ENCODE data around the gene HSF5. TPM values are rescaled to one million over a fixed set of nuclear protein-coding genes. Genes with fewer than 3 reads are reported as not detected.
"Not testable (repeated sequence)": the region's sequence is repeated elsewhere in the genome, so short reads cannot be mapped to it uniquely, and the experiment has no call there.

Gene HSF5
- total RNA-seq, 1 donor from 2014 or later: 0.09 TPM

- DNase-seq (ENCODE audit: low spot score): no peak
Measured at GRCh38 chr17:58516644-58517377, 28.6 kb upstream of the HSF5 start.

GRCh38 chr17:58515286-58515685, 27.1 kb upstream of the HSF5 start:
- DNase-seq (ENCODE audit: low spot score): no peak

- no peak for DNase-seq (ENCODE audit: low spot score)
Measured at GRCh38 chr17:58514770-58515157, 26.6 kb upstream of the HSF5 start.

- DNase-seq (ENCODE audit: low spot score): peak; percentile 80
Measured at GRCh38 chr17:58513965-58514769, 26.0 kb upstream of the HSF5 start, which contains the start of gene MTMR4. Gene MTMR4, minus strand, starts transcription at chr17:58514638. Its CDS starts 231 bp downstream, at chr17:58514407.

GRCh38 chr17:58513267-58513964, 25.2 kb upstream of the HSF5 start:
- DNase-seq (ENCODE audit: low spot score): no peak

GRCh38 chr17:58510075-58510474, 21.9 kb upstream of the HSF5 start:
- no peak for DNase-seq (ENCODE audit: low spot score)

GRCh38 chr17:58508341-58509067, 20.3 kb upstream of the HSF5 start:
- DNase-seq (ENCODE audit: low spot score): no peak

GRCh38 chr17:58507123-58507634, 19.0 kb upstream of the HSF5 start:
- no peak for DNase-seq (ENCODE audit: low spot score)

- DNase-seq (ENCODE audit: low spot score): no peak
Measured at GRCh38 chr17:58506354-58507080, 18.3 kb upstream of the HSF5 start.

GRCh38 chr17:58504826-58505351, 16.7 kb upstream of the HSF5 start:
- DNase-seq (ENCODE audit: low spot score): no peak

GRCh38 chr17:58503866-58504265, 15.7 kb upstream of the HSF5 start:
- no peak for DNase-seq (ENCODE audit: low spot score)

GRCh38 chr17:58503134-58503533, 14.9 kb upstream of the HSF5 start:
- DNase-seq (ENCODE audit: low spot score): not testable (repeated sequence)

- DNase-seq (ENCODE audit: low spot score): no peak
Measured at GRCh38 chr17:58501451-58501850, 13.2 kb upstream of the HSF5 start.

- no peak for DNase-seq (ENCODE audit: low spot score)
Measured at GRCh38 chr17:58498177-58498828, 10.1 kb upstream of the HSF5 start.

- DNase-seq (ENCODE audit: low spot score): no peak
Measured at GRCh38 chr17:58493506-58493905, 5.3 kb upstream of the HSF5 start.

GRCh38 chr17:58492238-58493121, 4.3 kb upstream of the HSF5 start:
- no peak for DNase-seq (ENCODE audit: low spot score)

GRCh38 chr17:58491510-58492045, 3.4 kb upstream of the HSF5 start:
- no peak for DNase-seq (ENCODE audit: low spot score)

GRCh38 chr17:58488428-58488890, 251 bp upstream of the HSF5 start:
- no peak for DNase-seq (ENCODE audit: low spot score)

- DNase-seq (ENCODE audit: low spot score): no peak
Measured at GRCh38 chr17:58484600-58484999, 3.6 kb downstream of the HSF5 start.

Data from mucosa of gallbladder (tissue), 1 donor.